ES-I3 (cell line): Measurements from ENCODE around the gene NQO2.
"Not testable (repeated sequence)": the region's sequence is repeated elsewhere in the genome, so short reads cannot be mapped to it uniquely, and the experiment has no call there.

Source experiments
- H3K36me3 ChIP-seq: 2 replicates; pipeline ENCODE4 v1.6.1; 2013; ENCODE audit warnings: mild to moderate bottlenecking, low read length, control low read depth, moderate library complexity; ENCODE audit not compliant: insufficient read depth
- H3K4me1 ChIP-seq: 2 replicates; pipeline ENCODE4 v1.6.1; 2013; ENCODE audit warnings: mild to moderate bottlenecking, control low read depth, low read length; ENCODE audit not compliant: insufficient read depth
- H3K9ac ChIP-seq: 2 replicates; pipeline ENCODE4 v1.6.1; 2013; ENCODE audit warnings: low read depth, mild to moderate bottlenecking, low read length, moderate library complexity
- H3K9me3 ChIP-seq: 2 replicates; pipeline ENCODE4 v1.6.1; 2013; ENCODE audit warnings: mild to moderate bottlenecking, low read length, moderate library complexity; ENCODE audit not compliant: control insufficient read depth, insufficient read depth

Gene NQO2

GRCh38 chr6:3006476-3006875, 6.8 kb downstream of the NQO2 start:
- Histone ChIP-seq H3K36me3 (peaks cover 53% of the 10 kb centered on the region), H3K4me1 (peaks cover 3% of the 10 kb centered on the region; the same call in 1 of the 2 replicates), H3K9ac (no peak overlapping the region), H3K9me3 (peaks cover 16% of the 10 kb centered on the region)

DNA sequence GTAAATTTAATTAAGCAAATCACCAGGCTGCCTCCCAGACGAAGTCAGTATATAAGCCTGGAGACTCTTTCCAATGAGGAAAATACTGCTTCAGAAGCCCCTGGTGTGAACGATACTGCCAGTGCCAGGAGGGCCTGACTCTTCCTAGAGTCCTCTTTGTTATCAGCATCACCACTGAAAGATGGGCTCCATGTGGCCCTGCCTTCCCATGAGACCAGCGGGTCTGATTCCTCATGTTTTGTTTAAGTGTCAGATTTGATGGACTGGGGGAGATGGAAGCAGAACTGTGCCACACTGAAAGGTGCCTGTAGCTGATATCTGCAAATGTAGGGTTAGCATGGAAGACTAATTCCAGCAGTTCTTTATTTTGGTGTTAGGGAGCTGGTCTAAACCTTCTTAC, 7.9 kb downstream of the NQO2 start:
- Histone ChIP-seq H3K36me3 (peaks cover 61% of the 10 kb centered on the region), H3K4me1 (no peaks in the 10 kb centered on the region; the same call in 1 of the 2 replicates), H3K9me3 (peaks cover 21% of the 10 kb centered on the region), H3K9ac (no peak overlapping the region)

GRCh38 chr6:3008712-3009265, 9.1 kb downstream of the NQO2 start:
- Histone ChIP-seq H3K36me3 (peaks cover 65% of the 10 kb centered on the region), H3K9me3 (peaks cover 21% of the 10 kb centered on the region)
- H3K4me1 ChIP-seq, H3K9ac ChIP-seq: not testable (repeated sequence)

DNA sequence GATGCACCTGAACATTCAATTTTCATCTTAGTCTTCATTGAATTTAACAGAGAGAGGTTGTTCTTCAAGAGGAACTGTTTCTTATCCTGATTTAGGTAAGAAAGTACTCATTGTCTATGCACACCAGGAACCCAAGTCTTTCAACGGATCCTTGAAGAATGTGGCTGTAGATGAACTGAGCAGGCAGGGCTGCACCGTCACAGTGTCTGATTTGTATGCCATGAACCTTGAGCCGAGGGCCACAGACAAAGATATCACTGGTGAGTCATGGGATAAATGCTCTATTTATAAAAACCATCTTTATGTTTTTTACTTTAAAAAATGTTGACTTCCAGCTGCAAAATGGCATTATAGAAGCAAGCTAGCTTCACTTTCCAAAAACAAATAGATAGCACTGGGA, 10.2 kb downstream of the NQO2 start:
- Histone ChIP-seq H3K4me1 (no peaks in the 10 kb centered on the region; the same call in 1 of the 2 replicates), H3K9me3 (peaks cover 21% of the 10 kb centered on the region), H3K9ac (no peak overlapping the region), H3K36me3 (peaks cover 68% of the 10 kb centered on the region)

GRCh38 chr6:3011158-3011557, 11.5 kb downstream of the NQO2 start:
- peaks cover 21% of the 10 kb centered on the region for H3K9me3 ChIP-seq
- no peak overlapping the region for H3K9ac ChIP-seq
- H3K36me3 ChIP-seq = peaks cover 64% of the 10 kb centered on the region
- no peaks in the 10 kb centered on the region; the same call in 1 of the 2 replicates for H3K4me1 ChIP-seq

DNA sequence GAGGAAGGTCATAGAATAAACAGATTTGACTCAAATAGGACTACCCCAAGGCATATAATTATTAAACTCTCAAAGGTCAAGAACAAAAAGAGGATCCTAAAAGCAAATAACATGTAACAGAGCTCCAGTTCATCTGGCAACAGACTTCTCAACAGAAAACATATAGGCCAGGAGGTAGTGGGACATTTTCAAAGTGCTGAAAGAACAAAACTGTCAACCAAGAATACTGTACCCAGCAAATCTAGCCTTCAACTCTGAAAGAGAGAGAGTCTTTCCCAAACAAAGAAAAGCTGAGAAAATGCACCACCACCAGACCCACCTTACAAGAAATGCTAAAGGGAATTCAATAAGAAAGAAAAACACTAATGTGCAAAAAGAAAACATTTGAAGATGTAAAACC, 11.9 kb downstream of the NQO2 start:
- Histone ChIP-seq H3K9me3 (peaks cover 21% of the 10 kb centered on the region), H3K36me3 (peaks cover 62% of the 10 kb centered on the region), H3K4me1 (no peaks in the 10 kb centered on the region; the same call in 1 of the 2 replicates), H3K9ac (no peak overlapping the region)

GRCh38 chr6:3013486-3013885, 13.8 kb downstream of the NQO2 start:
- Histone ChIP-seq H3K9me3 (peaks cover 21% of the 10 kb centered on the region), H3K36me3 (peaks cover 59% of the 10 kb centered on the region), H3K4me1 (no peaks in the 10 kb centered on the region), H3K9ac (no peak overlapping the region)

DNA sequence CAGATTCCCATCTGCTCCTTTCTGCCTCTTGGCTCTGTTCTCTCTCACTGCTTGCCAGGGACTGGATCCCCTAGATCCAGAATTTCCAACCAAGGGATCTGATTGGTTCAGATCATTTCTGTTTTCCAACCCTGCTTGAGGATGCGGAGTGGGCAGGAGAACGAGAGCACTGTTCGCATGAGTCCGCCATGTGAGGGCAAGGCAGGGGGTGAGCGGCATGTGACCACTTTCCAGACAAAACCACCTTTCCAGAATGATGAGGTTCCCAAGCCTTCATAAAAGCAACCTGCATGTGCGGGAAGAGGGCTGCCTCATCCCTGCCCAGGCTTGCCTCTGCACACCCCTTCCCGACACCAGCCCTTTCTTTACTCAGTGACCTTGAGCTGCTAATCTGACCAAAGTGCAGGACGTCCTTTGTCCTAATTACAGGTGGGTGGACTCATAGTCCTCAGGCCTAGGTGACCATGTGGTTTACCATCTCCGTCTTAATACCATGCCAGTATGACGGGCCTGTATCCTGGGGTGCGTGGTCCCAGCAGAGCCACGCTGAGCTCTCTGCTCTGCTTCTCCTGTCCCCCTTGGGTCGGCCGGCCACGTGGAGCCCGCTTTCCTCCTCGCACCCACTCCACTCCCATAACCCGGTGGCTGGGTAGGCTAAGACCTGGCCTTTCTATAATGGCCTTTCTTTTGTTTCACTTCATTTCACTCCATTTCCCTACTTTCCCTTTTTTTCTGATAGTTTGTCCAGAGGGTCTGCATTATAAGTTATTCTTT, 14.4 kb downstream of the NQO2 start:
- H3K36me3 ChIP-seq = peaks cover 59% of the 10 kb centered on the region
- peaks cover 21% of the 10 kb centered on the region for H3K9me3 ChIP-seq
- H3K4me1 ChIP-seq = no peaks in the 10 kb centered on the region
- no peak overlapping the region for H3K9ac ChIP-seq

DNA sequence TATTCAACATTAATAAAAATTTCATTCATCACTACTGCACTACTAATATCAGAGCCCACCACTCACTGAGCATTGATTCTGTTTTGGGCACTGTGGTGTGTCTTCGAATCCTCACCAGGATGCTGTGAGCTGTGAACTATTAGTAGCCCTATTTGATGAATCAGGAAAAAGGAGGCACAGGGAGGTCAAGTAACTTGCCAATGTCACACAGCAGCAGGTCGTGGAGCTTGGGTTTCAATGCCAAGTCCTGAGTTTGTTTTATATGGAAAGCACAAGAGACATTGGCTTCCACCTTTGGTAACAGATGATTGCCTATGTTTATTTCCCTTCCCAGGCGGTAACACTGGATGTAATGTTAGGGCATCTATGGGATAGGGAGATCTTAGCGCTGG, 15.0 kb downstream of the NQO2 start:
- H3K4me1 ChIP-seq = no peaks in the 10 kb centered on the region
- H3K9me3 ChIP-seq = peaks cover 21% of the 10 kb centered on the region
- no peak overlapping the region for H3K9ac ChIP-seq
- H3K36me3 ChIP-seq = peaks cover 56% of the 10 kb centered on the region

DNA sequence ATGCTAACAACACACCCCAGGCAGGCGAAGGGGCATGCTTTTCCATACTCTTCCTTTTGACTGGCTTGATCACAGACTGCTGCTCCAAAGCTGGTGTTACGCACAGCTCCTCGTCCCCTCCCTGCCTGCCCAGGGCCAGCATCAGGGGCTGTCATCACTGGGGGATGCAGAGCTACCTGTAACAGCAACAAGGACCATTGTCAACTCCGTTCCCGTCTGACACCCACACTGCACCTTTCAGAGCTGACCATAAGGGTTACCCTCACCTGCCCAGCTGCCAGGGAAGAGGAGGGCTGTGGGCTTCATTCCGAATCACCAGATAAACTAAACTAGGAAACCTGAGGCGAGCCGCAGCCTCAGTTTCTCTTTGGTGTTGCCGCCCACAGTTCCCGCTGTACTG, 15.4 kb downstream of the NQO2 start:
- peaks cover 17% of the 10 kb centered on the region for H3K9me3 ChIP-seq
- peaks cover 51% of the 10 kb centered on the region for H3K36me3 ChIP-seq
- H3K9ac ChIP-seq = no peak overlapping the region
- no peaks in the 10 kb centered on the region for H3K4me1 ChIP-seq

- Histone ChIP-seq H3K9me3 (0 out of 2 replicates have a peak, but pooled peaks cover 5% of the 10 kb centered on the region), H3K4me1 (no peaks in the 10 kb centered on the region), H3K9ac (no peak overlapping the region), H3K36me3 (peaks cover 41% of the 10 kb centered on the region)
These were observed 17.0 kb downstream of the NQO2 start for GRCh38 chr6:3016473-3017280.

- Histone ChIP-seq H3K9me3 (no peaks in the 10 kb centered on the region), H3K36me3 (peaks cover 34% of the 10 kb centered on the region), H3K9ac (no peak overlapping the region), H3K4me1 (no peaks in the 10 kb centered on the region)
These were observed 17.6 kb downstream of the NQO2 start for GRCh38 chr6:3017304-3017703.

DNA sequence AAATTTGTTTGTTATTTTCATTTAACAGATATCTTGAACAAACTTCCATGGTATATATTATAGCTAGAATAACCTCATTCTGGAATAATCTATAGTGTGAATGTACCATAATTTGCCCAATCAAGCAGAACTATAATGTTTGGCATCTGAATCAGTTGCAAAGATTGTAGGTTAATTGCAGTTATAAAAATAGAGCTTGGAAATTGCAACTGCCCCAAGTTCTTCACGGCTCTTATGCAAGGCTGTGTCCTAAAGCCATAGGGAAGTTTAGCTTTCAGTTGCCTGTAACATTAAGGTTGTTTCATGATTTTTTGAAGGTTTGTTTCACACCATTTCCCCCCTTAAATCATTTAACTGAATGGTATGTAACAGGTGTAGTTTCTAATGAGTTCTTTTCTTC, 19.4 kb downstream of the NQO2 start:
- Histone ChIP-seq H3K9me3 (no peaks in the 10 kb centered on the region), H3K4me1 (peaks cover 5% of the 10 kb centered on the region; the same call in 1 of the 2 replicates), H3K36me3 (peaks cover 26% of the 10 kb centered on the region), H3K9ac (no peak overlapping the region)

DNA sequence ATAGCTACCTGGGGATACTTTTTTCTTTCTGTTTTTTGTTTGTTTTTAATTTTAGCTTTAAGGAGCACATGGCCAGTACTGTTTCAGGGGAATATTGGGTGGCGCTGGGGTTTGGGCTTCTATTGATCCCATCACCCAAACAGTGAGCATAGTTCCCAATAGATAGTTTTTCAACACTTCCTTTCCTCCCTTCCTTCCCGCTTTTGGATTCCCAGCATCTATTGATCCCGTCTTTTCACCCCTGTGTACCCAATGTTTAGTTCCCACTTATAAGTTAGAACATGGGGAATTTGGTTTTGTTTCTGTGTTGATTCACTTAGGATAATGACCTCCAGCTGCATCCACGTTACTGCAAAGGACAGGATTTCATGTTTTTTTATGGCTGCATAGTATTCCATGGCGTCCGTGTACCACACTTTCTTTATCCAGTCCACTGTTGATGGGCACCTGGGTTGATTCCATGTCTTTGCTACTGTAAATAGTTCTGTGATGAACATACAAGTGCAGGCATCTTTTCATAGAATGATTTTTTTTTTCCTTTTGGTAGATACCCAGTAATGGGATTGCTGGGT, 20.1 kb downstream of the NQO2 start:
- Histone ChIP-seq H3K4me1 (peaks cover 5% of the 10 kb centered on the region; the same call in 1 of the 2 replicates), H3K36me3 (peaks cover 22% of the 10 kb centered on the region), H3K9ac (no peak overlapping the region)

More for the DNA sequence above, 20.1 kb downstream of the NQO2 start:
- H3K9me3 ChIP-seq = no peaks in the 10 kb centered on the region
